ENCODE measurements around the gene NMUR2.

NMUR2 gene

DNA sequence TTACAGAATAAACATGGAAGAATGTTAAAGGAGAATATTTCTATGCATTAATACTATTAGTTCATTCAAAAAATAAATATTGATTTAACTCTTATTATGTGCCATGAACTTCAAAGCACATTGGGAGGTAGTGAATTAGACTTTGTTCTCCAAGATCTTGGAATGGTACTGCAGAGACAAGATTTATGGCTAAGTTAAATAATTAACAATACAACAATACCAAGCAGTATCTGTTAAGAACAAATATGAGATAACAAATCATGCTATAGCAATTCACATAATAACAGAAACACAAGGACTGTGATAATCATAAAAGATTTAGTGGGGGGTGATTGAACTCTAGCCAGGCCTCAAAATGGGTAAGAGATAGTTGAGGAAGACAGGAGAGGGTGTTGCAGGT is 11.6 kb downstream of the NMUR2 start:
- TF ChIP-seq CTCF (IDR thresholded peaks at IDR 0.05; ENCODE audit: low read depth, low read length) = no peak
- no peak for DNase-seq (ENCODE audit: extremely low read depth, low read depth)

DNA sequence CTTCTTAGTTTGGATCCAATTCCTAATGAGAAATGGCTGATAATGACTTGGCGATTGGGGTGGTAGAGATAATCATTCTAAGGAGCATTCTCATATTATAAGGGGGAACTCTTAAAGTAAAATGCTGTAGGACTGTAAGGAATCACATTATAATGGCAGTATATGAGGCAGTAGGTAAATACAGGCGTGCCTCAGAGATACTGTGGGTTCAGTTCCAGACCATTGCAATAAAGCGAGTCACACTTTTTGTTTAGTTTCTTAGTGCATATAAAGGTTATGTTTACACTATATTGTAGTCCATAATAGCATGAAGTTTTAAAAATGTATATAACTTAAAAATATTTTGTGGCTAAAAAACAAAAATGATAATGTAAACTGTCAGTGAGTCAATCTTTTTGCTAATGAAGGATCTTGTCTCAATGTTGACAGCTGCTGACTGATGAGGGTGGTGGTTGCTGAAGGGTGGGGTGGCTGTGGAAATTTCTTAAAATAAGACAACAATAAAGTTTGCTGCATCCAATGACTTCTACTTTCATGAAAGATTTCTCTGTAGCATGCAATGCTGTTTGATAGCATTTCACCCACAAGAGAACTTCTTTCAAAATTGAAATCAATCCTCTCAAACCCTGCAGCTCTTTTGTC is 15.8 kb downstream of the NMUR2 start:
- no peak for TF ChIP-seq CTCF (IDR thresholded peaks at IDR 0.05; ENCODE audit: low read depth, low read length)
- DNase-seq (ENCODE audit: extremely low read depth, low read depth) = no peak

- TF ChIP-seq CTCF (IDR thresholded peaks at IDR 0.05; ENCODE audit: low read depth, low read length) = no peak
- no peak for DNase-seq (ENCODE audit: extremely low read depth, low read depth)
Observed at GRCh38 chr5:152388610-152389009, 16.5 kb downstream of the NMUR2 start.

DNA sequence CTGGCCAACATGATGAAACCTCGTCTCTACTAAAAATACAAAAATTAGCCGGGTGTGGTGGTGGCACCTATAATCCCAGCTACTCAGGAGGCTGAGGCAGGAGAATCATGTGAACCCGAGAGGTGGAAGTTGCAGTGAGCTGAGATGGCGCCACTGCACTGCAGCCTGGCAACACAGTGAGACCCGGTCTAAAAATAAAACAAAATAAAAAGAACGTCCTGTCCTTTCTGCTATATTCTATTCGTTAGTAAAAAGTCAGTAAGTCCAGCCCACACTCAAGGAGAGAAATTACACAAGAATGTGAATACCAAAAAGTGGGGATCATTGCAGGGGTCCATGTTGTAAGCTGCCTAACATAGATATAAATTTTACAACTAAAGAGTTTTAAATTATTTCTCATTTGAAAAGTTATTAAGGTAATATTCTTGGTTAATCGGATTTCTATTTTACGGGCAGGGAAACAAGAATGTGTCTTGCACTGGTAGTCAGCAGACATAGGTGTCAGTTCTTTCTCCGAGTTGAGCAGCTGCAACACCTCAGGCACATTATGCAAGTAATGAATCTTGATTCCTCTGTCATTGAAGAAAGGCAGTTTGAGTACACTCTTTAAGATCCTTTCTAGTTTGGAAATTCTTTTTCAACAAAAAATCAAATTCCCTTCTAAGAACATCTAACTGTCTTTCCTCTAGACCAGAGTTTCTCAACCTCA is 24.5 kb downstream of the NMUR2 start:
- TF ChIP-seq CTCF (IDR thresholded peaks at IDR 0.05; ENCODE audit: low read depth, low read length) = no peak
- DNase-seq (ENCODE audit: extremely low read depth, low read depth) = no peak

DNA sequence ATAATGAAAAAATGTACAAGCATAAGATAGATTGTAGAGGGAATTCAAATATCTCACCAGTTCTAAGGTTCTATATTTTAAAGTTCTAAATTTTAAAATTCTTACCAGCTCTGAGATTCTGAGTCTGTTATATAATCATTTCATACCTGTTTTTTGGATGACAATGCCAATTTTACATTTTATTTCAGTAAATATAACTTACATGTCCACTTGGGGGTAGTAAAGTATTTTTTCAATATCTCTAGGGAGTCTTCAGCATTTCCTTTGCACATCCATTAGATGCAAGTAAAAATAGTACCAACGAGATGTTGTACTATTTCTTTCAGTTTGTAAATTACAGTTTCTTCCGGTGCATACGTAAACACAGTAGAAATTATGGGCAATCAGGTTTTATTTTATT is 25.7 kb downstream of the NMUR2 start:
- no peak for TF ChIP-seq CTCF (IDR thresholded peaks at IDR 0.05; ENCODE audit: low read depth, low read length)
- DNase-seq (ENCODE audit: extremely low read depth, low read depth) = no peak

- DNase-seq (ENCODE audit: extremely low read depth, low read depth) = no peak
- TF ChIP-seq CTCF (IDR thresholded peaks at IDR 0.05; ENCODE audit: low read depth, low read length) = no peak
Observed at GRCh38 chr5:152378730-152379129, 26.3 kb downstream of the NMUR2 start.

- DNase-seq (ENCODE audit: extremely low read depth, low read depth) = no peak
- no peak for TF ChIP-seq CTCF (IDR thresholded peaks at IDR 0.05; ENCODE audit: low read depth, low read length)
Observed at GRCh38 chr5:152376886-152377285, 28.2 kb downstream of the NMUR2 start.
